OCI-LY1 (cell line): ENCODE results near the gene DCUN1D2.
"Not testable (repeated sequence)": the region's sequence is repeated elsewhere in the genome, so short reads cannot be mapped to it uniquely, and the experiment has no call there.

Source experiments
- H2AFZ ChIP-seq: fragments of 200-600 bp; sonication (generic), shearing (Covaris generic); 2 replicates; pipeline ENCODE4 v1.6.0; 2014; ENCODE audit warnings: antibody characterized with exemption, mild to moderate bottlenecking, low read length
- H3F3A ChIP-seq: fragments of 200-600 bp; sonication (generic), shearing (Covaris generic); 2 replicates; pipeline ENCODE4 v1.6.0; 2014; ENCODE audit warnings: mild to moderate bottlenecking, antibody characterized with exemption, low read length, moderate library complexity; ENCODE audit not compliant: insufficient read depth
- H3K27ac ChIP-seq: fragments of 200-600 bp; sonication (generic); 2 replicates; pipeline ENCODE4 v1.5.1; 2014; ENCODE audit warnings: low read length, mixed run types, mild to moderate bottlenecking, low read depth; ENCODE audit not compliant: poor library complexity, severe bottlenecking
- H3K27me3 ChIP-seq: fragments of 200-600 bp; sonication (generic); 2 replicates; pipeline ENCODE4 v1.6.0; 2014; ENCODE audit warnings: antibody characterized with exemption, mild to moderate bottlenecking, low read length, moderate library complexity; ENCODE audit not compliant: insufficient read depth
- H3K36me3 ChIP-seq: fragments of 200-600 bp; sonication (generic); 2 replicates; pipeline ENCODE4 v1.6.1; 2014; ENCODE audit warnings: mild to moderate bottlenecking, antibody characterized with exemption, low read length, moderate library complexity, mixed read lengths; ENCODE audit not compliant: insufficient read depth
- H3K4me1 ChIP-seq: fragments of 200-600 bp; sonication (generic); 2 replicates; pipeline ENCODE4 v1.5.1; 2014; ENCODE audit warnings: mild to moderate bottlenecking, low read length, moderate library complexity; ENCODE audit not compliant: insufficient read depth, severe bottlenecking
- H3K4me2 ChIP-seq: fragments of 200-600 bp; sonication (generic), shearing (Covaris generic); 2 replicates; pipeline ENCODE4 v1.6.1; 2014; ENCODE audit warnings: low read length
- H3K4me3 ChIP-seq: fragments of 200-600 bp; sonication (generic); 2 replicates; pipeline ENCODE4 v1.5.1; 2014; ENCODE audit warnings: low read length, low read depth, mild to moderate bottlenecking, mixed read lengths; ENCODE audit not compliant: poor library complexity, severe bottlenecking
- H3K79me2 ChIP-seq: fragments of 200-600 bp; shearing (Covaris generic); 2 replicates; pipeline ENCODE4 v1.6.1; 2016; ENCODE audit warnings: mixed run types, low read length, mixed read lengths; ENCODE audit not compliant: insufficient read depth
- H3K9ac ChIP-seq: fragments of 200-600 bp; sonication (generic), shearing (Covaris generic); 2 replicates; pipeline ENCODE4 v1.6.1; 2014; ENCODE audit warnings: mild to moderate bottlenecking, low read length, mixed read lengths
- H3K9me2 ChIP-seq: fragments of 200-600 bp; sonication (generic), shearing (Covaris generic); 2 replicates; pipeline ENCODE4 v1.6.1; 2014; ENCODE audit warnings: low read depth, mild to moderate bottlenecking, low read length, mixed read lengths
- H3K9me3 ChIP-seq: fragments of 200-600 bp; shearing (Covaris generic); 2 replicates; pipeline ENCODE4 v1.6.1; 2014; ENCODE audit warnings: low read length, mixed read lengths
- H4K20me1 ChIP-seq: fragments of 200-600 bp; sonication (generic), shearing (Covaris generic); 2 replicates; pipeline ENCODE4 v1.6.0; 2016; ENCODE audit warnings: mild to moderate bottlenecking, low read length; ENCODE audit not compliant: insufficient read depth
- EZH2 ChIP-seq: fragments of 200-600 bp; sonication (generic), shearing (Covaris generic); IDR thresholded peaks from 2 replicates; pipeline ENCODE4 v1.8.0; 2017; ENCODE audit warnings: borderline replicate concordance, mixed run types, mild to moderate bottlenecking, antibody characterized with exemption, low read length, moderate library complexity, mixed read lengths
- TF ChIP-seq, protein P1 (sequence below): fragments of 200-600 bp; sonication (generic), shearing (Covaris generic); IDR thresholded peaks from 2 replicates; pipeline ENCODE4 v1.5.1; 2017; ENCODE audit warnings: mild to moderate bottlenecking, antibody characterized with exemption, low read length, moderate library complexity, mixed read lengths

DCUN1D2 gene

DNA sequence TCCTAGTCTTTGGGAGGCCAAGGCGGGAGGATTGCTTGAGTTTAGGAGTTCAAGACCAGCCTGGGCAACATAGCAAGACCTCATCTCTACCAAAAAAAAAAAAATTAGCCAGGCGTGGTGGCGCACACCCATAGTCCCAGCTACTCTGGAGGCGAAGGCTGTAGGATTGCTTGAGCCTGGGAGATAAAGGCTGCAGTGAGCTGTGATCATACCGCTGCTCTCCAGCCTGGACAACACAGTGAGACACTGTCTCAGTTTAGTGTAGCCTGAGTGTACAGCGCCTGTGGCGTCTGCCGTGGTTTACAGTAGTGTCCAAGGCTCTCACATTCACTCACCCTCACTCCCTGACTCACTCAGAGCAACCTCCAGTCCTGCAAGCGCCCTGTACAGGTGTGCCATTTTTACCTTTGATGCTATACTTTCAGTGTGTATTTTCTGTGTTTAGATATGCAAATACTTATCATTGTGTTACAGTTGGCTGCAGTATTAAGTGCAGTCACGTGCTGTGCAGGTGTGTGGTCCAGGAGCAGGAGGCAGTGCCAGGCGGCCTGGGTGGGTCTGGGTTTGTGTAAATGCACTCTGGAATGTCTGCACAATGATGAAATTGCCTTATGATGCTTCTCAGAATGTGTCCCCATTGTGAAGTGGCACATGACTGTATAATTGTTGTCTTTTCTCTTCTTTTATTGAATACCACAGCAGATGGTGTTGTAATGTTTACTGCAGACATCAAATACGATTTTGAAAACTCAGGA is 36.1 kb upstream of the DCUN1D2 start:
- Histone ChIP-seq H3K79me2 (no peaks in the 10 kb centered on the region), H3K27me3 (no peaks in the 10 kb centered on the region), H3K4me1 (peaks cover 6% of the 10 kb centered on the region), H3K27ac (no peak overlapping the region), H4K20me1 (no peaks in the 10 kb centered on the region), H3K9me3 (no peaks in the 10 kb centered on the region), H3K4me3 (no peak overlapping the region), H3K9me2 (no peaks in the 10 kb centered on the region), H2AFZ (no peak overlapping the region), H3K9ac (no peak overlapping the region), H3F3A (no peaks in the 10 kb centered on the region), H3K4me2 (no peak overlapping the region), H3K36me3 (0 out of 2 replicates have a peak, but pooled peaks cover 11% of the 10 kb centered on the region)
- TF ChIP-seq EZH2, result no peak
- TF ChIP-seq, protein P1, sequence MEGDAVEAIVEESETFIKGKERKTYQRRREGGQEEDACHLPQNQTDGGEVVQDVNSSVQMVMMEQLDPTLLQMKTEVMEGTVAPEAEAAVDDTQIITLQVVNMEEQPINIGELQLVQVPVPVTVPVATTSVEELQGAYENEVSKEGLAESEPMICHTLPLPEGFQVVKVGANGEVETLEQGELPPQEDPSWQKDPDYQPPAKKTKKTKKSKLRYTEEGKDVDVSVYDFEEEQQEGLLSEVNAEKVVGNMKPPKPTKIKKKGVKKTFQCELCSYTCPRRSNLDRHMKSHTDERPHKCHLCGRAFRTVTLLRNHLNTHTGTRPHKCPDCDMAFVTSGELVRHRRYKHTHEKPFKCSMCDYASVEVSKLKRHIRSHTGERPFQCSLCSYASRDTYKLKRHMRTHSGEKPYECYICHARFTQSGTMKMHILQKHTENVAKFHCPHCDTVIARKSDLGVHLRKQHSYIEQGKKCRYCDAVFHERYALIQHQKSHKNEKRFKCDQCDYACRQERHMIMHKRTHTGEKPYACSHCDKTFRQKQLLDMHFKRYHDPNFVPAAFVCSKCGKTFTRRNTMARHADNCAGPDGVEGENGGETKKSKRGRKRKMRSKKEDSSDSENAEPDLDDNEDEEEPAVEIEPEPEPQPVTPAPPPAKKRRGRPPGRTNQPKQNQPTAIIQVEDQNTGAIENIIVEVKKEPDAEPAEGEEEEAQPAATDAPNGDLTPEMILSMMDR, result no peak

DNA sequence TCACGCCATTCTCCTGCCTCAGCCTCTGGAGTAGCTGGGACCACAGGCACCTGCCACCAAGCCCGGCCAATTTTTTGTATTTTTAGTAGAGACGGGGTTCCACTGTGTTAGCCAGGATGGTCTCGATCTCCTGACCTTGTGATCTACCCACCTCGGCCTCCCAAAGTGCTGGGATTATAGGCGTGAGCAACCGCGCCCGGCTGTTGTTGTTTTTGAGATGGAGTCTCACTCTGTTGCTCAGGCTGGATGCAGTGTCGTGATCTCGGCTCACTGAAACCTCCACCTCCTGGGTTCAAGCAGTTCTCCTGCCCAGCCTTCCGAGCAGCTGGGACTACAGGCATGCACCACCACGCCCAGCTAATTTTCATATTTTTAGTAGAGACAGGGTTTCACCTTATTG is 31.9 kb upstream of the DCUN1D2 start:
- H3K36me3 ChIP-seq, result 0 out of 2 replicates have a peak, but pooled peaks cover 11% of the 10 kb centered on the region
- not testable (repeated sequence) for H3K27ac ChIP-seq, H2AFZ ChIP-seq, H3K9ac ChIP-seq, H3K4me2 ChIP-seq, H3K4me1 ChIP-seq, H3K9me3 ChIP-seq, H3K4me3 ChIP-seq, H3K79me2 ChIP-seq, H3K9me2 ChIP-seq, H4K20me1 ChIP-seq, H3K27me3 ChIP-seq, H3F3A ChIP-seq

DNA sequence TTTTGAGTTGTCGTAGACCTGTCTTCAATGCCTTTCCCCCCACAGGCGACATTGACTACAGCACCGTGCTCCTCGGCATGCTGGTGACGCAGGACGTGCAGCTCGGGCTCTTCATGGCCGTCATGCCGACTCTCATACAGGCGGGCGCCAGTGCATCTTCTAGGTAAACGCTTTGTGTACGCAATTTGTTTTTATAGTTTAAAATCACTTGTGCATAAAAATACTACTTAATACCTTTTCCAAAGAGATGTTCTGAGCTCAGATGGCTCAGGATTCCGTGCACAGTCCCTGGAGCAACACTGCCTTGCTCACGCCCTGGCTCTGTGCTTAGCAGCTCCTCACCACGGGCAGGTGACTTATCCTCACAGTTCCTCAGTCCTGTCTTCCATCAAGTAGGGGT is 30.1 kb upstream of the DCUN1D2 start:
- H3K4me3 ChIP-seq, result no peak overlapping the region
- no peaks in the 10 kb centered on the region for H3K9me2 ChIP-seq
- H3K9me3 ChIP-seq, result no peaks in the 10 kb centered on the region
- H3K4me2 ChIP-seq, result no peak overlapping the region
- no peaks in the 10 kb centered on the region for H3K79me2 ChIP-seq
- no peak overlapping the region for H2AFZ ChIP-seq
- H3K27ac ChIP-seq, result no peak overlapping the region
- no peak for TF ChIP-seq EZH2
- TF ChIP-seq, protein P1, result no peak
- H3K27me3 ChIP-seq, result no peaks in the 10 kb centered on the region
- H3F3A ChIP-seq, result no peaks in the 10 kb centered on the region
- H3K9ac ChIP-seq, result no peak overlapping the region
- H3K36me3 ChIP-seq, result 0 out of 2 replicates have a peak, but pooled peaks cover 11% of the 10 kb centered on the region
- H4K20me1 ChIP-seq, result no peaks in the 10 kb centered on the region
- H3K4me1 ChIP-seq, result peaks cover 6% of the 10 kb centered on the region

DNA sequence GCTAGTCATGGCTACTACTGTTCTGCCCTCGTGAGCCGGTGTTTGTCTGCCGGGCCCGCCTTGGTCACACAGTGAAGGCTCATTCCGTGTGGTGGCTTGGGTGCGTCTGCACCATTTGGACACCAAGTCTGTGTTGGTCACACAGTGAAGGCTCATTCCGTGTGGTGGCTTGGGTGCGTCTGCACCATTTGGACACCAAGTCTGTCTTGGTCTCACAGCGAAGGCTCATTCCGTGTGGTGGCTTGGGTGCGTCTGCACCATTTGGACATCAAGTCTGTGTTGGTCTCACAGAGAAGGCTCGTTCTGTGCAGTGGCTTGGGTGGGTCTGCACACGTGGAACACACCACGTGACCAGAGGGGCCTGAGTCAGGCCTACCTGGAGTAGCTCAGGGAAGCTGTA is 29.0 kb upstream of the DCUN1D2 start:
- Histone ChIP-seq H3F3A (no peaks in the 10 kb centered on the region), H3K36me3 (0 out of 2 replicates have a peak, but pooled peaks cover 11% of the 10 kb centered on the region)
- TF ChIP-seq, protein P1, result no peak
- TF ChIP-seq EZH2, result no peak

More for the DNA sequence above, 29.0 kb upstream of the DCUN1D2 start:
- Histone ChIP-seq H3K9me2 (no peaks in the 10 kb centered on the region), H3K9ac (no peak overlapping the region), H3K4me1 (peaks cover 6% of the 10 kb centered on the region), H3K9me3 (no peaks in the 10 kb centered on the region), H3K4me2 (no peak overlapping the region), H3K27ac (no peak overlapping the region), H3K79me2 (no peaks in the 10 kb centered on the region), H2AFZ (no peak overlapping the region), H4K20me1 (no peaks in the 10 kb centered on the region), H3K4me3 (no peak overlapping the region), H3K27me3 (no peaks in the 10 kb centered on the region)
